ENCODE measurements around the gene SPON1. TPM values are rescaled to one million over a fixed set of nuclear protein-coding genes. Genes with fewer than 3 reads are reported as not detected.

SPON1 gene
- total RNA-seq, 1 experiment from 2014 or later = 0.10 TPM

DNA sequence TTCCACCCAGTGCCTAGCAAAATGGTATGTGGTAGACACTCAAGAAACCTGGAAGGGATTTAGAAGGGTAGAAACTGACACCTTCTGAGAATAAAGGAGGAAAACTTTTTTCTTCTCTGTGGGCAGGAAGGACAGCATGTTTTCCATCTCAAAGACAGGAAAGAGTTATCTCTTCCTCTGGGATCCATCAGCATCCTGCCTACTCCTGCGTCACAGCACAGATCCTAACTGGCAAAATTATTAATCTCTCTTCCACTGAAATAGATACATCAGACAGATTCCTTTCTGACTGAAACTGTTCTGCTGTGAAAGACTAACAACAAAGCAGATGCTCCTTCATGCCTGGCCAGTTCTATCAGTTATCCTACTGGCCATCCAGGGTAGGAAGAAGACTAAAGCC is 147.2 kb downstream of the SPON1 start:
- ChIA-PET CTCF (no interaction called here), POLR2A (no interaction called here)
- Histone ChIP-seq H3K27me3 (ENCODE audit: control insufficient read depth, insufficient read depth, low read length) (peaks cover 4% of the 10 kb centered on the region), H3K27ac (ENCODE audit: low read length) (no peak overlapping the region), H3K36me3 (ENCODE audit: control insufficient read depth, insufficient read depth, low read length) (no peaks in the 10 kb centered on the region), H3K9me3 (ENCODE audit: control insufficient read depth, insufficient read depth, low read depth, low read length) (no peaks in the 10 kb centered on the region), H3K4me1 (ENCODE audit: control insufficient read depth, insufficient read depth, low read length) (no peaks in the 10 kb centered on the region), H3K4me3 (ENCODE audit: low read depth in 2 of 2, low read length in 2 of 2) (no peak overlapping the region)
- BruUV-seq (replicated peaks) = no TSS peak
- in situ Hi-C loops (cut with HindIII; ENCODE audit: low pct_unique_long_range_greater_than_20kb, low sequenced_read_pairs) (no loop called here), intact Hi-C loops (cut with micrococcal nuclease; ENCODE audit: unreplicated experiment) (no loop called here)
- ATAC-seq (no peak), DNase-seq (ENCODE audit: low read depth, low spot score) (no peak)
- no peak for TF ChIP-seq POLR2AphosphoS5 (IDR thresholded peaks at IDR 0.05; ENCODE audit: low read depth, low read length)
- TF ChIP-seq SIN3A (IDR thresholded peaks at IDR 0.05; ENCODE audit: borderline replicate concordance, insufficient read depth, low read depth, low read length) = no peak
- TF ChIP-seq, protein P1, sequence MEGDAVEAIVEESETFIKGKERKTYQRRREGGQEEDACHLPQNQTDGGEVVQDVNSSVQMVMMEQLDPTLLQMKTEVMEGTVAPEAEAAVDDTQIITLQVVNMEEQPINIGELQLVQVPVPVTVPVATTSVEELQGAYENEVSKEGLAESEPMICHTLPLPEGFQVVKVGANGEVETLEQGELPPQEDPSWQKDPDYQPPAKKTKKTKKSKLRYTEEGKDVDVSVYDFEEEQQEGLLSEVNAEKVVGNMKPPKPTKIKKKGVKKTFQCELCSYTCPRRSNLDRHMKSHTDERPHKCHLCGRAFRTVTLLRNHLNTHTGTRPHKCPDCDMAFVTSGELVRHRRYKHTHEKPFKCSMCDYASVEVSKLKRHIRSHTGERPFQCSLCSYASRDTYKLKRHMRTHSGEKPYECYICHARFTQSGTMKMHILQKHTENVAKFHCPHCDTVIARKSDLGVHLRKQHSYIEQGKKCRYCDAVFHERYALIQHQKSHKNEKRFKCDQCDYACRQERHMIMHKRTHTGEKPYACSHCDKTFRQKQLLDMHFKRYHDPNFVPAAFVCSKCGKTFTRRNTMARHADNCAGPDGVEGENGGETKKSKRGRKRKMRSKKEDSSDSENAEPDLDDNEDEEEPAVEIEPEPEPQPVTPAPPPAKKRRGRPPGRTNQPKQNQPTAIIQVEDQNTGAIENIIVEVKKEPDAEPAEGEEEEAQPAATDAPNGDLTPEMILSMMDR (IDR thresholded peaks at IDR 0.05) = no peak

DNA sequence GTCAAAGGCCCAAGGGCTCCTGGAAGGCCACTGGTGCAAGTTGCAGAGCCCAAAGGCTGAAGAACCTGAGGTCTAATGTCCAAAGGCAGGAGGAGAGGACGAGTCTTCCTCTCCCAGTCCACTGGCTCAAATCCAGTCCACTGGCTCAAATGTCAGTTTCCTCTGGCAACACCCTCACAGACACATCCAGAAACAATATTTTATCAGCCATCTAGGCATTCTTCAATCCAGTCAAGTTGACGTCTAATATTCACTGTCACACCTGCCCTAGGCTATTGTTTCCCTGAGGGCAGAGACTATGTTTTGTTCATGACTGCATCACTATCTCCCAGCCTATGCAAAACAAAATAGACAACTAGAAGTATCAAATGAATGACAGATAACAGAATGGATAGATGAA is 148.1 kb downstream of the SPON1 start:
- Histone ChIP-seq H3K36me3 (ENCODE audit: control insufficient read depth, insufficient read depth, low read length) (no peaks in the 10 kb centered on the region), H3K27ac (ENCODE audit: low read length) (no peak overlapping the region), H3K27me3 (ENCODE audit: control insufficient read depth, insufficient read depth, low read length) (peaks cover 4% of the 10 kb centered on the region), H3K4me1 (ENCODE audit: control insufficient read depth, insufficient read depth, low read length) (no peaks in the 10 kb centered on the region), H3K4me3 (ENCODE audit: low read depth in 2 of 2, low read length in 2 of 2) (no peak overlapping the region), H3K9me3 (ENCODE audit: control insufficient read depth, insufficient read depth, low read depth, low read length) (no peaks in the 10 kb centered on the region)
- ChIA-PET POLR2A (no interaction called here), CTCF (no interaction called here)
- ATAC-seq (no peak), DNase-seq (ENCODE audit: low read depth, low spot score) (no peak)
- no TSS peak for BruUV-seq (replicated peaks)
- TF ChIP-seq SIN3A (IDR thresholded peaks at IDR 0.05; ENCODE audit: borderline replicate concordance, insufficient read depth, low read depth, low read length) = no peak
- no peak for TF ChIP-seq POLR2AphosphoS5 (IDR thresholded peaks at IDR 0.05; ENCODE audit: low read depth, low read length)
- TF ChIP-seq, protein P1 (IDR thresholded peaks at IDR 0.05) = no peak
- TF ChIP-seq, protein P2, sequence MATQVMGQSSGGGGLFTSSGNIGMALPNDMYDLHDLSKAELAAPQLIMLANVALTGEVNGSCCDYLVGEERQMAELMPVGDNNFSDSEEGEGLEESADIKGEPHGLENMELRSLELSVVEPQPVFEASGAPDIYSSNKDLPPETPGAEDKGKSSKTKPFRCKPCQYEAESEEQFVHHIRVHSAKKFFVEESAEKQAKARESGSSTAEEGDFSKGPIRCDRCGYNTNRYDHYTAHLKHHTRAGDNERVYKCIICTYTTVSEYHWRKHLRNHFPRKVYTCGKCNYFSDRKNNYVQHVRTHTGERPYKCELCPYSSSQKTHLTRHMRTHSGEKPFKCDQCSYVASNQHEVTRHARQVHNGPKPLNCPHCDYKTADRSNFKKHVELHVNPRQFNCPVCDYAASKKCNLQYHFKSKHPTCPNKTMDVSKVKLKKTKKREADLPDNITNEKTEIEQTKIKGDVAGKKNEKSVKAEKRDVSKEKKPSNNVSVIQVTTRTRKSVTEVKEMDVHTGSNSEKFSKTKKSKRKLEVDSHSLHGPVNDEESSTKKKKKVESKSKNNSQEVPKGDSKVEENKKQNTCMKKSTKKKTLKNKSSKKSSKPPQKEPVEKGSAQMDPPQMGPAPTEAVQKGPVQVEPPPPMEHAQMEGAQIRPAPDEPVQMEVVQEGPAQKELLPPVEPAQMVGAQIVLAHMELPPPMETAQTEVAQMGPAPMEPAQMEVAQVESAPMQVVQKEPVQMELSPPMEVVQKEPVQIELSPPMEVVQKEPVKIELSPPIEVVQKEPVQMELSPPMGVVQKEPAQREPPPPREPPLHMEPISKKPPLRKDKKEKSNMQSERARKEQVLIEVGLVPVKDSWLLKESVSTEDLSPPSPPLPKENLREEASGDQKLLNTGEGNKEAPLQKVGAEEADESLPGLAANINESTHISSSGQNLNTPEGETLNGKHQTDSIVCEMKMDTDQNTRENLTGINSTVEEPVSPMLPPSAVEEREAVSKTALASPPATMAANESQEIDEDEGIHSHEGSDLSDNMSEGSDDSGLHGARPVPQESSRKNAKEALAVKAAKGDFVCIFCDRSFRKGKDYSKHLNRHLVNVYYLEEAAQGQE (IDR thresholded peaks at IDR 0.05; ENCODE audit: insufficient read depth in 1 of 2, low read depth in 2 of 2, low read length in 1 of 2) = no peak
- no peak for TF ChIP-seq TCF7L2 (IDR thresholded peaks at IDR 0.05; ENCODE audit: low read depth, low read length)
- intact Hi-C loops (cut with micrococcal nuclease; ENCODE audit: unreplicated experiment) (no loop called here), in situ Hi-C loops (cut with HindIII; ENCODE audit: low pct_unique_long_range_greater_than_20kb, low sequenced_read_pairs) (no loop called here)
